NCI-H146 (cell line): Measurements from ENCODE around the gene MTFMT.
A peak's percentile ranks its signal among the peaks of the same experiment; 100 is the strongest.
"Not testable (repeated sequence)": the region's sequence is repeated elsewhere in the genome, so short reads cannot be mapped to it uniquely, and the experiment has no call there.

Experiments
- DNase-seq: peaks from one replicate; lab custom pipeline; 2025; lab: John Stamatoyannopoulos, UW

Gene MTFMT

GRCh38 chr15:65028921-65029735 is at the start of gene MTFMT:
TSS of gene MTFMT (minus strand) at chr15:65029639. CDS start at chr15:65029613, 26 bp downstream.
- peak; percentile 75 for DNase-seq

- DNase-seq: no peak
Measured at GRCh38 chr15:65077981-65078352, 48.5 kb upstream of the MTFMT start.

DNA sequence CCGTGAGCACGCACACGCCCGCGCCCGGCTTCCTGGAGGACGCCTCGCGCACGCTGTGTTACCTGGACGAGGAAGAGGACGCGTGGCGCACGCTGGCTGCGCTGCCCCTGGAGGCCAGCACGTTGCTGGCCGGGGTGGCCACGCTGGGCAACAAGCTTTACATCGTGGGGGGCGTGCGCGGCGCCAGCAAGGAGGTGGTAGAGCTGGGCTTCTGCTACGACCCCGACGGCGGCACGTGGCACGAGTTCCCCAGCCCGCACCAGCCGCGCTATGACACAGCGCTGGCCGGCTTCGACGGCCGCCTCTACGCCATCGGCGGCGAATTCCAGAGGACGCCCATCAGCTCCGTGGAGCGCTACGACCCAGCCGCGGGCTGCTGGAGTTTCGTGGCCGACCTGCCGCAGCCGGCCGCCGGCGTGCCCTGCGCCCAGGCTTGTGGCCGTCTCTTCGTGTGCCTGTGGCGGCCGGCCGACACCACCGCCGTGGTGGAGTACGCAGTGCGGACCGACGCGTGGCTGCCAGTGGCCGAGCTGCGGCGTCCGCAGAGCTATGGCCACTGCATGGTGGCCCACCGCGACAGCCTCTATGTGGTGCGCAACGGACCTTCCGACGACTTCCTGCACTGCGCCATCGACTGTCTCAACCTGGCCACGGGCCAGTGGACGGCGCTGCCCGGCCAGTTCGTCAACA is 48.0 kb upstream of the MTFMT start:
- DNase-seq: no peak

- no peak for DNase-seq
Measured at GRCh38 chr15:65076486-65077290, 47.2 kb upstream of the MTFMT start, which contains the start of gene KBTBD13. TSS of gene KBTBD13 (plus strand) at chr15:65076746. CDS start at chr15:65076816, 70 bp downstream.

GRCh38 chr15:65075607-65076395 is 46.4 kb upstream of the MTFMT start:
- not testable (repeated sequence) for DNase-seq

- DNase-seq: not testable (repeated sequence)
Measured at GRCh38 chr15:65074946-65075345, 45.5 kb upstream of the MTFMT start.

DNA sequence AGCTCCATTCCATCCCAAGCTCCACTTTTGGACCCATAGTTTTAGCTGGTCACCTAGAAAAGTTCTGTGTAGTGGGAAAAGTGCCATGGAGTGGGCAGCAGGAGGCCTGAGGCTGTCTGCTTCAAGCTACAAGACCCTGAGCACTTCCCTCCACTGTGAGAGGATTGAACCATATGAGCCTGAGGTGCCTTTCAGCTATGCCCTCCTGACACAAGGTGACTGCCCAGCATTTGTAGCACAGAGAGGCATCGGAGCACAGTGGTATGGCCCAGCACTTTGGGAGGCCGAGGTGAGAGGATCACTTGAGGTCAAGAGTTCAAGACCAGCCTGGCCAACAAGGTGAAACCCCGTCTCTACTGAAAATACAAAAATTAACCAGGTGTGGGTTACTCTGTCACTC is 43.2 kb upstream of the MTFMT start:
- no peak for DNase-seq

DNA sequence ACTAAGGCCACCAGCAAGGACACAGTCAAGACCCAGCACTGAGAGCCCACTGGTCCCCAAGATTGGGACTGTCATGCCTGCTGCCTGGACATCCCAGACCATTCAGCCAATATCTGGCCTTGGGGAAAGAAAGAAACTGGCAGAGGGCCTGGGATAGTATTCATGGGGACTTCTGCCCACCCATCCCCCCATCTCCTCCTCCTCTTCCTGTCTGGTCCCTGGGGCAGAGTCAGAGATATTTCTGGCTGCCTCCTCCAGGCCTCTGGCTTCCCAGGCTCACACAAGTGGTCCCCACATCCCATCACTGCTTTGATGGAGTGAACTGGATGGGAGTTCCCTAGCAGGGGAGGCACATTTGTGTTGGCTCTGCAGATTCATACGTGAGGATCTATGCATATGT is 42.6 kb upstream of the MTFMT start:
- DNase-seq: no peak

DNA sequence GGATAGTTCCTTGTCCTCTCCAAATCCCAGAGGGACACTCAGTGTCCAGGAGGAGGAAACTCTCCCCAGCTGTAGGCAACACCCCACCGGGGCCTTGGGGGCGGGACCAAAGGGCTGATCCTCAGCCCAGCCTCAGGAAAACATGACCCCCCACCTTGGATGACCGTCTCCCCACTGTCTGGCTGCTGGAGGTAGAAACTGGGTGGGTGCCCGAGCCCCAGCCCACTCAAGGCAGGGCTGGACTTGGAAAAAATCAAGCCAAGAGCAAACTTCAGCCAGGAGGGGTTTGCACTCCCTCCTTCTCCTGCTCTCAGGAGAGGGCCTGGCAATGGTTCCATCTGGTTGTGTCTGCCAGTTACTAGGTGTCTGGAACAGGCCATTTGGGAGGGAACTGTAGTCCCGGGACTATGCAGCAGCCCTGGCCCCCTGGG is 42.0 kb upstream of the MTFMT start:
- DNase-seq: no peak

DNA sequence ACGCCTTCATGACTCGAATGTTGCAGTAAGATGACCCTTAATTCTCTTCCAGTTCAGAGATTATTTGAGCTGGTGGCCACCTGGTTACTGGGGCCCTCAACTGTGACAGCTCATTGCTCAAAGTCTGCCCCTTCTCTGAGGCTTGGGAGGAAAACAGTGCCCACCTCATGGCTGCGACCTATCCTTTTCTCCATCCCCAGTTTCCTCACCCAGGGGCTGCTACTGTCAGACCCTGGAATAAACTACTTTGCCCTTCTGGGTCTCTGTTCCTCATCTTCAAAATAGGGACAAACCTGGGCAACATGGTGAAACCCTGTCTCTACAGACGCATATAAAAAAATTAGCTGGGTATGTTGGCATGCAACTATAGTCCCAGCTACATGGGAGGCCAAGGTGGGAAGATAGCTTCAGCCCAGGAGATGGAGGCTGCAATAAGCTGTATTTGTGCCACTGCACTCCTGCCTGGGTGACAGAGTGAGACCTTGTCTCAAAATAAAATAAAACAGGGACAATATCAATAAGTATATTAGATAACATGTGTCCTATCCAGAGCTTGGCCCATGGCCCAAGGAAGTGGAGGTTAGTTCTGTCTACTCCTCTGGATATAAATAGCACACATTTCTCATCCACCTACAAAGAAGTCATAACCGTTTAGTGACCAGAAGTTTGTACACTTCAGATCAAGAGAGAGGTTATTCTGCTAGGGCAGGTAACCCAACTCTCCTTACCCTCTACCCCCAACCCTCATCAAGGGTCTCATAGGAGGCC is 40.5 kb upstream of the MTFMT start:
- DNase-seq: no peak

GRCh38 chr15:65069179-65069578 is 39.7 kb upstream of the MTFMT start:
- DNase-seq: no peak

GRCh38 chr15:65068403-65068788 is 39.0 kb upstream of the MTFMT start:
- DNase-seq: no peak

DNA sequence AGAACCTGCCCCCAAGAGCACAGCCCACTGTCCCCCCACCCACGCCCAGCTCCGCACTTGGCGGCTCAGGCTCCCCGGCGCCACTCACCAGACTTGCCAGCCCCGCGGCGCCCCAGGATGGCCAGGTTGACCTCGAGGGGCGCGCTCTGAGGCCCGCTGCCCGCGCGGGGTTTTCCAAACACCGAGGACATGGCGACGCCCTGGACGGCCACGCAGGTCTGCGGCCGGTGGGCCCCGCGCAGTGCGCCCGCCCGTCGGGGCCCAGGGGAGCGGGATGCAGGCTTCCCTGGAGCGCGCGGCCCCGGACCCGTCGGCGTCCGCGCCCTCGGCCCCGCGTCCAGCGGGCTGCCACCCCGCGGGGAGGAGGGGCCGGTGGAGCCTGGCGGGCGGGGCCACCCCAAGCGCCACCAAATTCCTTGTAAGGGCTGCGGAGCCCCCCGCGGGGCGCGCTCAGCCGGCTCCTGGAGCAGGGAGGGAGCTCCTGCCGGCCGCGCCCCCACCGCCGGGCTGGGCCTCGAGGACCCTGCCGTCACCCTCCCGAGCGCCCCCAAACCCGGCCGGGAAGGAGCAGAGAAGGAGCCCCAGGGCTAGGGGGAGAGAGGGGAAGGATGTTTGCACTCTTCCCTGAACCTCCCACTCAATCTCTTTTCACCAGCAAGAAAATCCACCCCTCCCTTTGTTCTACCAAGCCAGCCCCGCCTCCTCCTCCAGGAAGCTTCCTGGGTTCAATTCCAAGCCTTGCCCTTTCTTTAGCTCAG is 38.4 kb upstream of the MTFMT start, which contains the start of gene RASL12:
RASL12 (minus strand) TSS at position 347 of the 758 bp plus-strand sequence; CDS start at position 191, 156 bp downstream.
- peak; percentile 29 for DNase-seq

DNA sequence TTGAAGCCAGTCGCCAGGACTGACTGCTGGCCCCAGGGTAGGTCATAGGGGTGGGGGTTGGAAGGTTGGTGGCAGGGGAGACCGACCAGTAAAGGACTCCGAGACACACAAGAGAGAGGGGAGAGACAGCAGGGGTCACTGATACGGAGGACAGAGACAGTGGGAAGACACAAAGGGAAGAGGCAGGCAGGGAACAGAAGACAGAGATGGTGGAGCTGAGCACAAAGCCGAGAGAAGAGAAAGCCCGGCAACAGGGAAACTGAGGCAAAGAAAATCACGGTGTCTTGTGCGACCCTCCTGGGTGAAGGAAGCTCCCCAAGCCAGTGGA is 37.8 kb upstream of the MTFMT start:
- DNase-seq: no peak

- DNase-seq: no peak
Measured at GRCh38 chr15:65066635-65067316, 37.3 kb upstream of the MTFMT start.

GRCh38 chr15:65066001-65066634 is 36.7 kb upstream of the MTFMT start:
- no peak for DNase-seq

DNA sequence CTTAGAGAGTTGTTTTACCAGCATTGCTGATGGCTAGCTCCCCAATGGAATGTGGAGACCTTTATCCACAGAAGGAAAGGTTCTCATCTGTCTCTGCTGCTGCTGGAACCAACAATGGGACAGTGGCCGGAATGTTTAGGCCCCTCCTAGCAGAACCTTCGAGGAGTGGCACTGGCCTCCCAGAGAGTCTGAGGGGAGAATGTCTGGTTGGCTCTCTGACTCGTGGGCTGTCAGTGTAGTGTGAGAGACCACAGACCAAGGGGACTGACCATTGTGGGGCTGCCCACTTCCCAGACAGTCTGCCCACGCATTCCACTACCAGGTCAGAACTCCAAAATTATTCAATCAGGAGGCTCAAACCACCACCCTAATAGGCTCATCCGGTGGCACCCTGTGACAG is 33.3 kb upstream of the MTFMT start:
- DNase-seq: no peak

DNA sequence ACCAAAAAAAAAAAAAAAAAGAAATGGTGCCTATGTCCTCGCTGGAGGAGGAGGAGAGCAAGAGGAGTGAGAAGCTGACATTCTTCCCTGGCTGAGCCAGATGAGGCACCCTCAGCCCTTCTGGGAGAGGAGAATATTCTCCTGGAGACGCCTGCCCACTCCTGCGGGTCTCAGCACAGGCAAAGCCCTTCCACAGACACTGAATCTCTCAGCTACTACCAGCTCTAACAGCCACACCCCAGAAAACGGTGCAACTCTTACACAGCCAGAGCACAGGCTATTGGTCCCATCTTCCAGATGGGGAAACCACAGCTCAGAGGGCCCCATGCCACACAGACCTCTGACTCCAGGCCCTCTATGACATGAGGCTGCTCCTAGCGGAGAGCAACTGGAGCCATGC is 32.6 kb upstream of the MTFMT start:
- DNase-seq: no peak
